Adrenal gland (tissue), 5 donors: Measurements from ENCODE around the gene TNRC6C.

Source experiments
- POLR2A ChIP-seq, 2 donors: fragments of 450-650 bp; IDR thresholded peaks; one replicate each; pipeline ENCODE4 v1.6.1; 2017; ENCODE audit warnings: antibody characterized with exemption in 2 of 2, mild to moderate bottlenecking in 2 of 2, moderate library complexity in 1 of 2
- TF ChIP-seq, protein P1 (sequence below), 6 experiments: fragments of 450-650 bp in 4 of 6; fragments of 200-600 bp in 2 of 6; sonication (generic) in 1 of 6; IDR thresholded peaks; 1 replicate in 5 of 6; 2 replicates in 1 of 6; pipeline versions ENCODE4 v1.5.1 to v1.8.0; 2016 to 2021; ENCODE audit warnings: antibody characterized with exemption in 6 of 6, mild to moderate bottlenecking in 2 of 6, moderate library complexity in 1 of 6
- donor health status: DM: no; HTN: no; CAD: no.

DNA sequence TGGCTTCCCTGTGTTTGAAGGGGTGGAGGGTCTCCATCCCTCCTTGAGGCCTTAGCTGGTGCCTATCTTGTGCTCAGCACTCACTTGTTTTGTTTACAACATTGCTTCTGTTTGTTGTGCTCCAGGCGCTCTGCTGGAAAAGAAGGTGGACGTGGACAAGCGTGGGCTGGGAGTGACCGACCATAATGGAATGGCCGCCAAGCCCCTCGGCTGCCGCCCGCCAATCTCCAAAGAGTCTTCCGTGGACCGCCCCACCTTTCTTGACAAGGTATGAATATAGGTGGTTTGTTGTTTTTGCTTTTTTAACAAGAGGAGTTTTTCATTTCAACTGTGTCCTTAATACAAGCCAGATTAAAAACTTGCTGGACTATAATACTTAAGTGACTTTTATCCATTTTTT lies 116.5 kb downstream of the TNRC6C start:
- TF ChIP-seq POLR2A (IDR thresholded peaks at IDR 0.05), result no peak
- TF ChIP-seq, protein P1, sequence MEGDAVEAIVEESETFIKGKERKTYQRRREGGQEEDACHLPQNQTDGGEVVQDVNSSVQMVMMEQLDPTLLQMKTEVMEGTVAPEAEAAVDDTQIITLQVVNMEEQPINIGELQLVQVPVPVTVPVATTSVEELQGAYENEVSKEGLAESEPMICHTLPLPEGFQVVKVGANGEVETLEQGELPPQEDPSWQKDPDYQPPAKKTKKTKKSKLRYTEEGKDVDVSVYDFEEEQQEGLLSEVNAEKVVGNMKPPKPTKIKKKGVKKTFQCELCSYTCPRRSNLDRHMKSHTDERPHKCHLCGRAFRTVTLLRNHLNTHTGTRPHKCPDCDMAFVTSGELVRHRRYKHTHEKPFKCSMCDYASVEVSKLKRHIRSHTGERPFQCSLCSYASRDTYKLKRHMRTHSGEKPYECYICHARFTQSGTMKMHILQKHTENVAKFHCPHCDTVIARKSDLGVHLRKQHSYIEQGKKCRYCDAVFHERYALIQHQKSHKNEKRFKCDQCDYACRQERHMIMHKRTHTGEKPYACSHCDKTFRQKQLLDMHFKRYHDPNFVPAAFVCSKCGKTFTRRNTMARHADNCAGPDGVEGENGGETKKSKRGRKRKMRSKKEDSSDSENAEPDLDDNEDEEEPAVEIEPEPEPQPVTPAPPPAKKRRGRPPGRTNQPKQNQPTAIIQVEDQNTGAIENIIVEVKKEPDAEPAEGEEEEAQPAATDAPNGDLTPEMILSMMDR (IDR thresholded peaks at IDR 0.05), result no peak
